ENCODE results near the gene METTL24.

METTL24 gene

GRCh38 chr6:110337486-110337885, 20.7 kb downstream of the METTL24 start:
- no peak for DNase-seq (ENCODE audit: low read depth in 2 of 2)

- DNase-seq (ENCODE audit: low read depth in 2 of 2), result no peak
These were observed 23.5 kb downstream of the METTL24 start for GRCh38 chr6:110334423-110335180.

- DNase-seq (ENCODE audit: low read depth in 2 of 2), result no peak
These were observed 25.9 kb downstream of the METTL24 start for GRCh38 chr6:110332281-110332680.

GRCh38 chr6:110331816-110332215, 26.3 kb downstream of the METTL24 start:
- no peak for DNase-seq (ENCODE audit: low read depth in 2 of 2)

GRCh38 chr6:110331390-110331789, 26.8 kb downstream of the METTL24 start:
- no peak for DNase-seq (ENCODE audit: low read depth in 2 of 2)

GRCh38 chr6:110329714-110330436, 28.3 kb downstream of the METTL24 start:
- no peak for DNase-seq (ENCODE audit: low read depth in 2 of 2)

- no peak for DNase-seq (ENCODE audit: low read depth in 2 of 2)
These were observed 28.8 kb downstream of the METTL24 start for GRCh38 chr6:110329348-110329713.

- DNase-seq (ENCODE audit: low read depth in 2 of 2), result no peak
These were observed 29.9 kb downstream of the METTL24 start for GRCh38 chr6:110328259-110328658.

- DNase-seq (ENCODE audit: low read depth in 2 of 2), result no peak
These were observed 30.8 kb downstream of the METTL24 start for GRCh38 chr6:110327391-110327790.

GRCh38 chr6:110326609-110327008, 31.5 kb downstream of the METTL24 start:
- no peak for DNase-seq (ENCODE audit: low read depth in 2 of 2)

- DNase-seq (ENCODE audit: low read depth in 2 of 2), result no peak
These were observed 32.1 kb downstream of the METTL24 start for GRCh38 chr6:110326057-110326456.

GRCh38 chr6:110325197-110325596, 33.0 kb downstream of the METTL24 start:
- DNase-seq (ENCODE audit: low read depth in 2 of 2), result no peak

GRCh38 chr6:110324548-110324947, 33.6 kb downstream of the METTL24 start:
- no peak for DNase-seq (ENCODE audit: low read depth in 2 of 2)

- DNase-seq (ENCODE audit: low read depth in 2 of 2), result no peak
These were observed 34.9 kb downstream of the METTL24 start for GRCh38 chr6:110323258-110323657.

- no peak for DNase-seq (ENCODE audit: low read depth in 2 of 2)
These were observed 35.3 kb downstream of the METTL24 start for GRCh38 chr6:110322874-110323242.

GRCh38 chr6:110322151-110322873, 35.8 kb downstream of the METTL24 start:
- DNase-seq (ENCODE audit: low read depth in 2 of 2), result no peak

- DNase-seq (ENCODE audit: low read depth in 2 of 2), result no peak
These were observed 37.8 kb downstream of the METTL24 start for GRCh38 chr6:110320307-110320706.

- DNase-seq (ENCODE audit: low read depth in 2 of 2), result no peak
These were observed 38.3 kb downstream of the METTL24 start for GRCh38 chr6:110319843-110320242.

- DNase-seq (ENCODE audit: low read depth in 2 of 2), result no peak
These were observed 38.8 kb downstream of the METTL24 start for GRCh38 chr6:110319381-110319780.

GRCh38 chr6:110318971-110319370, 39.2 kb downstream of the METTL24 start:
- no peak for DNase-seq (ENCODE audit: low read depth in 2 of 2)

GRCh38 chr6:110317646-110318045, 40.5 kb downstream of the METTL24 start:
- no peak for DNase-seq (ENCODE audit: low read depth in 2 of 2)

- no peak for DNase-seq (ENCODE audit: low read depth in 2 of 2)
These were observed 41.0 kb downstream of the METTL24 start for GRCh38 chr6:110317189-110317588.
